GM18907 (cell line): ENCODE data around the gene FAM98C.
"Not testable (repeated sequence)": the region's sequence is repeated elsewhere in the genome, so short reads cannot be mapped to it uniquely, and the experiment has no call there.

Source experiments
- ATAC-seq: cut with Tn5 transposase; IDR thresholded peaks from one replicate; pipeline ENCODE4 v1.9.1; 2021; ENCODE audit warnings: mild to moderate bottlenecking, moderate library complexity; ENCODE audit not compliant: unreplicated experiment

FAM98C gene

DNA sequence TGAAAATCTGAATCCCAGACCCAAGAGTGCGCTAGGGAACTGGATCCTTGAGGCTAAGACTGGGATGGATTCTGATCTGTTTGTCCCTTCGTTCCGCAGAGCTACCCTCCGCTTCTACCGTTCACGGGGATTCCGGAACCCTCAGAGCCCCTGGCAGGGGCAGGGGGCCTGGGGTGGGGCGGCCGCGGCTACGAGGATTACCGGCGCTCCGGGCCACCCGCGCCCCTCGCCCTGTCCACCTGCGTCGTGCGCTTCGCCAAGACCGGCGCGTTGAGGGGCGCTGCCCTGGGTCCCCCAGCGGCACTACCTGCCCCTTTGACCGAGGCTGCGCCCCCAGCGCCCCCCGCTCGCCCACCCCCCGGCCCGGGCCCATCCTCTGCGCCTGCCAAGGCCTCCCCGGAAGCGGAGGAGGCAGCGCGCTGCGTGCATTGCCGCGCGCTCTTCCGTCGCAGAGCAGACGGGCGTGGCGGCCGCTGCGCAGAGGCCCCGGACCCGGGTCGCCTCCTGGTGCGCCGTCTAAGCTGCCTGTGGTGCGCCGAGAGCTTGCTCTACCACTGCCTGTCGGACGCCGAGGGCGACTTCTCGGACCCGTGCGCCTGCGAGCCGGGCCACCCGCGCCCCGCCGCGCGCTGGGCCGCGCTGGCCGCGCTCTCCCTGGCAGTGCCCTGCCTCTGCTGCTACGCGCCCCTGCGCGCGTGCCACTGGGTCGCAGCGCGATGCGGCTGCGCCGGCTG lies 7.3 kb upstream of the FAM98C start:
- ATAC-seq = no peak

DNA sequence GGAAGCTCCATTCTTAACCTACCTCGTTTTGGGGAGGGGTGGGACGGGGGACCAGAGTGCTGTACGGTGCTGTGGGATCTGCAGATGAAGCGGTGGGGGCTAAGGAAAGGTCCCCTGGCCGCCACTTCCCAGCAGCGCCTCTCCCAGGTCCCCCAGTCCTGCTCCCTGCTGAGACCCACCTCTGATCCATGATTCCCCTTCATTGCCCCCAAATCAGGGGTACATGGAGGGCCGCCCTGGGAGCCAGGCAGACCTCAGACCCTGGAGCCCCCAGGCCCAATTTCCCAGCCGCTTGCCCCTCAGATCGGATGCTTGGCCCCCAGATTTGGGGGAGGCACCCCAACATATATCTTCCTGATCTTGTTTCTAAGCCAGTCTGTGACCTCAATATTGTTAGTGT lies 3.8 kb upstream of the FAM98C start:
- no peak for ATAC-seq

DNA sequence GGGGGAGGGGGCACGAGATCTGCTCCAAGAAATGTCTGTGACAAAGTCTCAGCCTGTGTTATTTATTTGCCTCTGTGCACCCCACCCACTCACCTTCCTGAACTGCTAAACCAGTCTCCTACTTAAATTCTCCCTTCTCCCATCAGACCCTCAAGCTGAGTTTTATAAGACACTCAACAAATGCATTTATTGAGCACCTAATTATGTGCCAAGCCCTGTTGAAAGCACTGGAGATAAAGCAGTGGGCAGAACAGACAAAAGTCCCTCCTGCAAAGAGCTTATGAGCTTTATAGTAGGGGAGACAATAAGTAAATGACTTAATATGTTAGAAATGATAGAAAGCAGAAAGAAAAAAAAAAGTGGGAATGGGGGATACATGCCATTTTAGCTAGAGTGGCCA lies 3.4 kb upstream of the FAM98C start:
- ATAC-seq = no peak

DNA sequence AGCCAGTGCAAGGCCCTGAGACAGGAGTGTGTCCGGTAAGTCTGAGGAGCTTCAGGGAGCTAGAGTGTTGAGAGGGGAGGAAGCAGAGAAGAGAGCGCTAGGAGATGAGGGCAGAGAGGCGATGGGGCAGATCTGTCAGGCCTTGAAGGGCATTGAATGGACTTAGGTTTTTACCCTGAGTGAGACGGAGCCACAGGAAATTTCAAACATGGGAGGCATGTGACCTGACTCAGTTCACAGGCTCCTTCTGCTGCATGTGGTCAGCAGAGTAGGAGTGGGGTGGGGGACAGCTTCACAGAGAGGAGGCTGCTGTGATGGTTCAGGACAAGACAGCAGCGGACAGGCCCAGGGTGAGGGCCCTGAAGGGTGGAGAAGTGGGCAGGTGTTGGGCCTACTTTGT lies 2.5 kb upstream of the FAM98C start:
- no peak for ATAC-seq

DNA sequence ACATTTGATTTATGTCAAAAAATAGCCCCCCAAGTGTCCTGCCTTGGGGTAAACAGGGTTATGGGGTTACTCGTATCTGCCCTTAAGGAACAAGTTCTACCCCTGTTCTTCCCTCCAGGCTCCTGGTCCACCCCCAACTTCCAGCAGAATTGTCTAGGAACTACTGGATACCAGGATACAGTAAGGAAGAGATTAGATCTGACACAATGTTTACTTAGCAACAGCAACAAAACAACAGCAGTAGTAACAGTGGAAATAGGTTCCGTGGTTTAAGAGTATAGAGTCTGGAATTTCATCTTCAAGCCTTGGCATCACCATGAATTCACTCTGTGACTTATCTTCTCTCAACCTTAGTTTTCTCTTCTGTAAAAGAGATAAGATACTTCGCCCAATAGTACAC lies 1.7 kb upstream of the FAM98C start:
- no peak for ATAC-seq

DNA sequence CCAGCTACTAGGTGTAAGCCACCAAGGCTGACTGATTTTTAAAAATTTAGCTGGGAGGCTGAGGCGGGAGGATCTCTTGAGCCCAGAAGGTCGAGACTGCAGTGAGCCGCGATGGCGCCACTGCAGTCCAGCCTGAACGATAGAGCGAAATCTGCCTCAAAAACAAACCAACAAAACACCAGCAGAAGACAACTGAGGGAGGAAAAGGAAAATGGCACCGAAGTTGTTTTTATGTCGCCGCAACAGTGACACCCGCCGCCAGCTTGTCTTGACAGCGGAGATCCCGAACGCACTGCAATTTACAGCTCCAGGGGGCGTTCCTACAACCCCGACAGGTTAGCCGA lies 298 bp upstream of the FAM98C start:
- no peak for ATAC-seq

DNA sequence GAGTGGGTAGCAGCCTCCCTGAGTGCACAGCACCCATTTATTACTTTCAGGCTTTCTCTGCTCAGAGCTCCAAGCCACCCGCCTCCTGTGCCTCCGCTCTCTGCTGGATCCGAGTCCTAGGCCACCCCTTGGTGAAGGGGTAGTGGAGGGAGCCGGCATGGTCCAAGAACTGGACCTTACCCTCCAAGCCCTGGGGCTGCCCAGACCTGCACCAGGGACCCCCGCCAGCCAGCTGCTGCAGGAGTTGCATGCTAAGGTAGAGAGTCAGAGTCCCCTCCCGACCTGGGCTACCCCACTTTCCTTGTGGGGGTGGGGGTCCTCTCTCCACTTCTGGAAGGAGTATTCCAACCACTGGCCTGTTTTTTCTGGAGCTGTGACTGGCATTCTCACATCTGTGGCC lies 2.0 kb downstream of the FAM98C start:
- ATAC-seq = no peak

DNA sequence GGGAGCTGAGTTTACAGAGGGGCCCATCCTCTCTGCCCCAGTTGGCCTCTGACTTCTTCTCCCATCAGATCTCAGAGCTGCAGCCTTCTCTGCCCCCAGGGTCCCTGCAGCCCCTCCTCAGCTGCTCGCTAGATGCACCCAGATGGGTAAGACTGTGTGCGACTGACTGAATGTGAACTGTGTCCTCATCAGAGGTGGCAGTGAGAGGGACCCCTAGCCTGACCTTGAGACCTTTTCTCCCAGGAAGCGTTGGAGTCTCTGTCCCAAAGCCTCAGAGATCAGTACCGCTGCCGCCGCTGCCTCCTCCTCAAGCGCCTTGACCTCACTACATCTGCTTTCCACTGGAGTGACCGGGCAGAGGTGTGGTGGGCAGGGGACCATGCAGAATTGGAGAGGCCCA lies 2.4 kb downstream of the FAM98C start:
- ATAC-seq = no peak

DNA sequence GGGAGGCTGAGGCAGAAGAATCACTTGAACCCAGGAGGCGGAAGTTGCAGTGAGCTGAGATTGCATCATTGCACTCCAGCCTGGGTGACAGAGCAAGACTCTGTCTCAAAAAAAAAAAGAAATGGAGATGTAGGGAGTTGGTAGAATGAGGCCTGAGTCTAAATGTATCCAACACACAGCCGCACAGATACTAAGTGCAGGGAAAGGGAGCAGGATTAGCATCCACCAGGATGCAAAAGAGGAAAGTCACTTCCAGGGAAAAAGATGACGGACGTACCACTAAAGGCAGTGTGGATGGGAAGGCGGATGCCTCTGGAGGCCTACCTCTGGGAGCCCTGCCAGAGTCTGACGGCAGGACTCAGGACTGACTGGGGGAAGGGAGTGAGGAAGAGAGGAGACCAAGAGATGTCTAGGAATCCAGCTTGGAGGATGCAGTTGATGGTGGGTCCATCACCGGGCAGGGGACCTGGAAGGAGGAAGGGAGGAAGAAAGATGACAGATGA lies 6.8 kb downstream of the FAM98C start:
- no peak for ATAC-seq

DNA sequence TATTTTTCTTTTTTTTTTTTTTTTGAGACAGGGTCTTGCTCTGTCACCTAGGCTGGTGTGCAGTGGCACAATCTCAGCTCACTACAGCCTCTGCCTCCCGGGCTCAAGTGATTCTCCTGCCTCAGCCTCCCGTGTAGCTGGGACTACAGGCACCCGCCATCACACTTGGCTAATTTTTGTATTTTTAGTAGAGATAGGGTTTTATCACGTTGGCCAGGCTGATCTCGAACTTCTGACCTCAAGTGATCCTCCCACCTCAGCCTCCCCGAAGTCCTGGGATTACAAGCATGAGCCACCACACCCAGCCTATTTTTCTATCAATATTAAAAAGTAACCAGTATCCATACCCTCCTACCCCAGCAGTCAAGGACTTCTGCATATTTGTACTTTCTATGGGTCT lies 7.5 kb downstream of the FAM98C start:
- ATAC-seq = not testable (repeated sequence)

DNA sequence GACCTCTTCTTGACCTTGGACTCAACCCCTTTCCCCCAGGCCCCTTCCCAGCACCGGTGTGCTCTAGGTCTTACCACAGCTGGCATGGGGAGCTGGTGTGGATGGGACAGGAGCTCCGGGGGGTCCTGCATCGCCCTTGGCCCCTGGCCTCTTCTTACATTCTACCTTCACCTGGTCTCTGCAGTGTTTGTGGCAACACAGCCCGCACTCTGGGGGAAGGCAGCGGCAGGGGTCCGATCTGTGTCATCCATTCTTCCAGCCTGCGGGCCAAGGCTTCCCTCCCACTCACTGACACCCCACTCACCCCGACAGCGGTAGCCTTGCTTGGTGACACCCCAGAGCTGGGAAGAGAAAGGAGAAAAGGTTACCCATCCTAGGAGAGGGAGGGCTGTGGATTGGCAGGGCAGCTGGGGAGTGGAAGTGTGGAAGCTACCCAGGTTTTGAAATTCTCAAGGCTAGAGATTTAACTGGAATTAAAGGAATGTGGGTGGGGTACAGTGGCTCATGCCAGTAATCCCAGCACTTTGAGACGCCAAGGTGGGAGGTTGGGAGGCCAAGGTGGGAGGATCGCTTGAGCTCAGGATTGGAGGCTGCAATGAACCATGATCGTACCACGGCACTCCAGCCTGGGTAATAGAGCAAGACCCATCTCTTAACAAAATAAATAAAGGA lies 8.3 kb downstream of the FAM98C start:
- no peak for ATAC-seq

DNA sequence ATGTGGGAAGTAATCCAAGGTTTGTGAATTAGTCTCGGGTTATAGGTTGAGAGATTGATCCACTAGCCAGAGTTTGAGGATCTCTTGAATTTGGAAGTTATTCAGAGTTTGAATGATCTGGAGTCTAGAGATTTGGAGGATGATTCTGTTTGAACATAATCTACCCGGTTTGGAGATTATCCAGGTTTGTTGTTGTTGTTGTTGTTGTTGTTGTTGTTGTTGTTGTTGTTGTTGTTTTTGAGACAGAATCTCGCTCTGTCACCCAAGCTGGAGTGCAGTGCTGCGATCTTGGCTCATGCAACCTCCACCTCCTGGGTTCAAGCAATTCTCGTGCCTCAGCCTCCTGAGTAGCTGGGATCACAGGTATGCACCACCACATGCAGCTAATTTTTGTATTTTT lies 9.0 kb downstream of the FAM98C start:
- not testable (repeated sequence) for ATAC-seq

DNA sequence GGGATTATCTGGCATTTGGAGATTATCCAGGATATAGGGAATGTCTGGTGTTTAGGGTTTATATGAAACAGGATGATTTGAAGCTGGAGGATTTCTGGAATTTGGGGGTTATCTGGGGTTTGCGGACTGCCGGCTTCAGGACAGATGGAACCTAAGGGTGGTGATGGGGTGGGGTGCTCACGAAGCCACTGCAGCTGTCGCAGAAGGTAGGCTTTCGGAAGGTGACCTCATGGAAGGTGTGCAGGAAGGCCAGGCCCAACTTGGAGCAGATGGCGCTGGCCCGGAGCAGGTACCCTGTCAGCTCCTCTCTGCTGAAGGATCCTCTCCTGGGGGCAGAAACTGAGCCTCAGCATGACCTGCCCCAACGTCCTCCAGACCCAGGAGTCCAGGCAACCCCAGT lies 9.6 kb downstream of the FAM98C start:
- no peak for ATAC-seq

DNA sequence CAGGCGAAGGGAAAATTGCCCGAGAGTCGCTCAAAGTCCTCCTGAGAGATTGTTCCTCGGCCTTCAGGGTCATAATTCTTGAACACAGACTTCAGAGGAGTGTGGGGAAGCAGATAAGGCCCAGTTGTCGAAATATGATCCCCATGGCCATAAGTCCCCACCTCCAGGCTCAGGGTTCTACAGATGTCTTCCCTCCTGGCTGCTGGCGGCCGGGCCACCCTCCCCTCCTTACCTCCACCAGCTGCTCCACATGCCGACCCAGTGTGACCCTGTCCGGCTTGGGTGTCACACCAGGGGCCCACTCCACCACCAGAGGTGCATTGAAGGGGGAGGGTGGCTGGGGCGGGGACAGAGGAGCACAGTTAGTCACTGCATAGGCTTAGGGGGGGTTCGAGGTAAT lies 10.1 kb downstream of the FAM98C start:
- ATAC-seq = no peak

DNA sequence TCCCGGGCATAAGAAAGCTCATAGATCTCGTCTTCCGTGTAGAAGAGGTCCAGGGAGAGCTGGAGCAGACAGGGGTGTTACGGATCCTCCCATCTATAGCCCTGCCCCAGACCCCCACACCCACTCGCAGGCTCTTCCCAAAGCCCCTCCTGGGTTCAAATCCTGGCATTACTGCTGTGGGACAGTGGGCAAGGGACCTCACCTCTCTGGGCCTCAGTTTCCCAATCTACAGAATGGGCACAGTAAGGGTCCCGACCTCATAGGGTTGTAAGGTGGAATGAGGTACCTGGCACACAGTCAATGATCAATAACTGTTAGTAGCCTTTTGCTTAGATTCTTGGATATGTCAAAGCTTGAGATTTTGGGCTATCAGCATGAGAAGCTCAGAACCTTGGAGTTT lies 10.5 kb downstream of the FAM98C start:
- no peak for ATAC-seq

DNA sequence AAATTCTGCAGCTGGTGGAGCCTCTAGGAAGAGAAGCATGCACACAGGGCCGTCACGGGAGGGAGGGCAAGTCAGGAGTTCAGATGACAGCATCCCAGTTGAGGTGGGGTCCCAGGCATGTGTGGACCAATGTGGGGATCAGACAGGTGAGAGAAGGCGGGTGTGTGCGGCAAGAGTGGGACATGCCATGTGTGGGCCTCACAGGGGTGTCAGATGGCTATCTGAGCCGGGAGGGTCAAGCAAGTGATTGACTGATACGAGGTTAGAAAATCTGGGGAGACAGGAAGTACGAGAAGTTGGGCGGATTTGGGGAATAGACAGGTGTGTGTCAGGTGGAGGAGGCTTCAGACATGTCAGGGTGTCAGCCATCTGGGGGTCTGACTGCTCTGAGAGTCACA lies 14.3 kb downstream of the FAM98C start:
- ATAC-seq = no peak

DNA sequence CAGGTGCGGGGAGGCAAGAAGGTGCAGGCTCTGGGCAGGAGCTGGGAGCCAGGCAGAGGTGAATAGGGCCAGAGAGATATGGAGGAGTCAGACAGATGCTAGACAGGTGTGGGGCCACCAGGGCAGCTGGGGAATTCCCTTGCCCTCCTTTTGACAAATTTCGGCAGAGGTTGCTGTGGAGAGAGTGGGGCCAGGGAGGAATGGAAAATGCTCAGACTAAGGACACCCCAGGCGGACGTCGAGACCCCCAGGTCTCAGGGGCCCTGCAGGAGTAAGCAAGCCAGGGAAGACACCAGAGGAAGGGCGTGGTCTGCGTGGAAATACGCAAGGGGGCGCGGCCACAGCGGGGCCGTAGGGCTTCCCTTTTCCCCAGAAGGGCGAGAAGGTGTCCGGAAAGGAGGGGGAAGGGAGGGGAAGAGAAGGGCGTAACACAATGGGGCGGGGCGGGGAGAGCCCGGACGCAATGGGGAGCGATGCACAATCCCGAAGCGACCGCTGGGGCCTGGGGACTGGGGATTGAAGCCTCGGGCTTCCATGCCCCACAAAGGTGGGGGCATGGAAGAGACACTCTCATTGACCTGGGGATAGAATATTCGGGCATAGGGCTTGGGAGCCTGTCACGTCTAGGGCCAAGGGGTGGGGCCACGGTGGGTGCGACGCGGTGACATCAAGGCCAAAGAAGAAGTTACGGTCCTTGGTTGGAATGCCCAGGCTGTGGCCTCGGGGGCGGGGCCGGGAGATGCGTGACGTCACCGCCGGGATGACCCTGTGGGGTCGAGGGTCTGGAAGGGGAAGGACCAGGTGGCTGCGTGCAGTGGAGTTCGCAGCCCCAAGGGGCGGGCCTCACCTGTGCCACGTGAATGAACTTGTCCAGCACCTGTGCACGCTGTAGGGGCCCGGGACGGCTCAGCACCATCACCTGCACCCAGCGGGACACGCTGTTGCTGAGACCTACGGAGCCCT lies 14.9 kb downstream of the FAM98C start:
- ATAC-seq = no peak

DNA sequence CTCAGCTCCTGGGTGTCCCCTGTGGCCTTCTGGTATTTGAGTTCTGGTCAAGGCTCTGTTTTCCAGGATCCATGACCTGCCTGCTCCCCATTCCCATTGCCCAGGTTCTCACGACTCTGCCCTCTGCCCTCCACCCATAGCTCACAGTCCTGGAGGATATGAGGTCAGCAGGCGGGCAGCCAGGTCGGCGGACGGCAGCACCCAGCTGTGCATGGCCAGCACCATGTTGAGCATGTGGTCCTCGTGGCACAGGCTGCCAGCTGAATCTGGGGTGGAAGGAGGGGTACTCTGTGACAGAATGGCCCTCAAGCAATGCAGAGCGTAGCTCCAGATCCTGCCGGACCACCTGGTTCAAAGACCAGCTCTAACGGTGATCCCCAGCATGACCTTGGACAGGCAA lies 18.0 kb downstream of the FAM98C start:
- ATAC-seq = no peak

DNA sequence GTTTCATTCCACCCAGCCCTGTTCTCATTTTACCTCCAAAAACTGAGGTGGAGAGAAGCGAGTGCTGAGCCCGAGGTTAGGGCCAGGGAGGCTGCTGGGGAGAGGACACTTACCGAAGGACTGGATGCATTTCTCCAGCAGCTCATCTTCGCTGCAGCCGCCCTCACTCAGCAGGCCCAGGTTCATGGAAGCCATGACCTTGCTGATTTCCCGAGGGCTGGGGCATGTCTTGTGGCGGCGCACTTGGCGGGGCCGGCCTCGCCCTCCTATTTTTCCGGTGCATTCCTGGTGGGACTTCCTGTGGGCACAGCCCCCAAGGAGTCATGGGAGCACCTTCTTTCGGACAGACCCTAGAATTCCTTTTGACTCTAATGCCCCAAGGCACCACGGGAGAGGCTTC lies 19.0 kb downstream of the FAM98C start:
- no peak for ATAC-seq

DNA sequence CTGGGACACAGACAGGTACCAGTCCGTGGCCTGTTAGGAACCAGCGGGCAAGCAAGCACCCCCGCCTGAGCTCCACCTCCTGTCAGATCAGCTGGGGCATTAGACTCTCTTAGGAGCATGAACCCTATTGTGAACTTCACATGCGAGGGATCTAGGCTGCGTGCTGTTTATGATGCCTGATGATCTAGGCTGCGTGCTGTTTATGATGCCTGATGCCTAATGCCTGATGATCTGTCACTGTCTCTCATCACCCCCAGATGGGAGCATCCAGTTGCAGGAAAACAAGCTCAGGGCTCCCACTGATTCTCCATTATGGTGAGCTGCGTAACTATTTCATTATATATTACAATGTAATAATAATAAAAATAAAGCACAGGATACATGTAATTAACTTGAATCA lies 19.5 kb downstream of the FAM98C start:
- ATAC-seq = no peak

DNA sequence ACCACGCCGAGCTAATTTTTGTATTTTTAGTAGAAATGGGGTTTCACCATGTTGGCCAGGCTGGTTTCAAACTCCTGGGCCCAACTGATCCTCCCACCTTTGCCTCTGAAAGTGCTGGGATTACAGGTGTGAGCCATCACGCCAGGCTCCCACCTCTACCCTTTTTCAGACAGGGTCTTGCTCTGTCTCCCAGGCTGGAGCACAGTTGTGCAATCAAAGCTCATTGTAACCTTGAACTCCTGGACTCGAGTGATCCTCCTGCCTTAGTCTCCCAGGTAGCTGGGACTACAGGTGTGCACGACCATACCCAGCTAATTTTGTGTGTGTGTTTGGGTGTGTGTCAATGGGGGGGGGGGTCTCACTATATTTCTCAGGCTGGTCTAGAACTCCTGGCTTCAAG lies 21.4 kb downstream of the FAM98C start:
- ATAC-seq = no peak
